Stimulated activated CD4-positive, alpha-beta T cell treated with anti-CD3 and anti-CD28 coated beads, Interleukin-15, amount 100 ng/mL, for 48 hours (primary cell): ENCODE data around the gene ODF2L.

Experiments
- DNase-seq, 2 donors: peaks; one replicate each; pipeline ENCODE4 v3.0.0-alpha.2; 2020; ENCODE audit warnings: low read depth in 2 of 2

The ODF2L gene

DNA sequence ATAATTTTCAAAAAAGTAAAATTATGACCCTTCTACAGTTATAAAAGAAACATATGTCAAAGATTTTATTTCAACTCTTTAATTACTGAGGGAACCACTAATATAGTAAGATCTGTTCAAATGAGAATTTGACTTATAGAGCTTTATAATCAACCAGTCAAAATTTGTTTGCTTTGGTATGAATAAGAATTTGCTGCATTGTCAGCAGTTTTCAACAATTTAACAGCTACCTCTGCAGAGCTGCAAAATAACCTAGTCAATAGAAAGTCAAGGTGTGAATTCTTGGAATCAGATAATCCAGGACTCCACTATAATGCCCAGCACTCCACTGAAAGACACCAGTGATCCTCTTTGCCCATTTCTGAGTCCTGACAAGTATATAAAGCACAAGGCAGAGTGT lies 78.2 kb downstream of the ODF2L start:
- no peak for DNase-seq

DNA sequence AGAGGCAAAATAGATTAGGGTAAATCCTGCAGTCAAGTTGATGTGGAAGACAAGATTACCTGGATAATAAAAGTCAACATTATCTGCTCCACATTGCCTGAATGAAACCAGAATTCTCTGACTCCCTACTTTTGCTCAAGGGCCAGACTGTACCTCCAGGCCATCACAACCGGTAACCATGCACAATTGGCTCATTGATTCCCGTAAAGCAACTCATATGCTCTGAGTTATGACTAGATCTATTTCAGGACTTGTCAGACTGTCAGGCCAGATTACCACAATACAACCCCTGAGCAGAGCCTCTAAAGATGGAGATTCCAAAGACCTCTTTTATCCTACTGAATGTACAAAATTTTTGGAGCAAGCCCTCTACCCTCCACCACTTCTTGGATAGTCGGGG lies 90.4 kb downstream of the ODF2L start:
- no peak for DNase-seq

DNA sequence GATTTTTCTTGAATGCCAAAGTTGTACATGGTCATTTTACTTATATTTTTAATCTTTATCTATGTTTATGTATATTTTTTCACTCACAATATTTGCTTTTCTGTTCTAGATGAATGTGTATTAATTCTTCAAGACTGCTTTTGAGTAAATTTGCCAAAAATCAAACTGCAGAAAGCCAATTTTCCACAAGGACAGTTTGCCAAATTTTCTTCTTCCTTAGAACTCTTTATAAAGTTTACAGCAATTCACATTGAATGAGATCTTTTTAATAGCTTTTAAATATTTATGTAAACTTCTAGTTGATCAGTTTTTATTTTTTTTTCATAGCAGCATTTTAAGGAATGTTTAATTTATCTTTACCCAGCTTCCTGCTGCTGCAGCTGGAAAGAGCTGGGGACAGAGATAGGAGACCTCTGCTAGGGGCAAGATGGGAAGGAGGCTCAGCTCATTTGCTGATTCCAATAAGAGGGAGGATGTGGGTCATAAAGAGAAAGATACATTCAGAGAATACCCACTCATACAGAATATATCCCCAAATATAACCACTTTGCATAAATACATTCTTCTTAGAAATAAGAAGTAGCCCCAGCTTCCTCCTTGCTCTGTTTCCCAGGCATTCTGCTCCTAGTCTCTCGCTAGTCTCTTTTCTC lies 93.0 kb downstream of the ODF2L start:
- no peak for DNase-seq
